Suprapubic skin (tissue), 4 donors: Measurements from ENCODE around the gene POLE4.

Source experiments
- CTCF ChIP-seq, 2 donors: fragments of 200-600 bp in 1 of 2; fragments of 450-650 bp in 1 of 2; sonication (generic) in 1 of 2; IDR thresholded peaks; one replicate each; pipeline ENCODE4 v1.5.1; 2016 to 2019; ENCODE audit warnings: antibody characterized with exemption in 2 of 2, mild to moderate bottlenecking in 1 of 2, moderate library complexity in 1 of 2
- EP300 ChIP-seq: sonication (generic); formaldehyde crosslinking; IDR thresholded peaks from one replicate; pipeline ENCODE4 v1.6.1; 2017; ENCODE audit warnings: antibody characterized with exemption
- POLR2AphosphoS5 ChIP-seq, 3 donors: sonication (generic); formaldehyde crosslinking; IDR thresholded peaks; one replicate each; pipeline ENCODE4 v1.6.1; 2017; ENCODE audit warnings: antibody characterized with exemption in 3 of 3

- TF ChIP-seq EP300 (no peak), CTCF (IDR thresholded peaks at IDR 0.05) (no peak), POLR2AphosphoS5 (IDR thresholded peaks at IDR 0.05) (peak; percentile 59 to 80 (median 73))
Observed at GRCh38 chr2:74958274-74959105, at the start of gene POLE4.
